Measurements from ENCODE around the gene SLAMF9. TPM values are rescaled to one million over a fixed set of nuclear protein-coding genes. Genes with fewer than 3 reads are reported as not detected.

The SLAMF9 gene
- total RNA-seq, 1 donor from 2014 or later = not detected

DNA sequence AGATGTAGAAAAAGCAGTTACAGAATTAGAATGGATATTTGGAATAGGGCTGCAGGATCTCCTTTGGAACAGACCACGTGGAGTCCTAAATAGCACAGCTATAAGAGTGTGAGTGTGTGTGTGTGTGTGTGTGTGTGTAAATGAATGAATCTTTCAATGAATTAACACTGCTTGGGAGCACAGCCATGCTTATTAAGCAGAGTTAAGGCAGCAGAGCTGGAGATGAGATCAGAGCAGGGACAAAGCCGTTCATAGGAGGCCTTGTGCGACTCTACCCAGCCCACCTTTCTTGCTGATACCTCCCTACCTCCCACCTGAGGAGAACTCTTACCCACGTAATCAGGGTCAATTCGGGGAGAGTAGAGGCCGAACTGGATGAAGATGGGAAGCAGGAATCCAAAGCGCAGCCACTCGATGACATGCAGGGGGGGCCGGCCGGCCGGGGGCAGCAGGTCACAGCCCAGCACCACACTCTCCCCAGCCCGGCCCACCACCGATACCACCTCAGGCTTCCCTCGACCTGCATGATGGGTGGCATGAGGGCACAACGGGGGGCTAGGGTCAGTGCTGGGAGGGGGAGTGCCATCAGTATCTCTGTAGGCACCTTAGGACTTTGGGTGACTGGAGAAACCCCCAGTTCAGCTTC lies 11.3 kb downstream of the SLAMF9 start:
- no peaks in the 10 kb centered on the region for H3K36me3 ChIP-seq (ENCODE audit: control insufficient read depth in 3 of 3, insufficient read depth in 3 of 3, low read length in 3 of 3)
- no peak overlapping the region for H3K4me3 ChIP-seq (ENCODE audit: low read length in 3 of 3)
- no peak overlapping the region for H3K27ac ChIP-seq (ENCODE audit: low read depth, low read length)
- peaks cover 31 to 44% (median 35%) of the 10 kb centered on the region in 3 donors for H3K27me3 ChIP-seq (ENCODE audit: control insufficient read depth in 3 of 3, insufficient read depth in 3 of 3, low read length in 3 of 3)
- H3K9me3 ChIP-seq (ENCODE audit: control insufficient read depth in 3 of 3, low read length in 3 of 3) = no peaks in the 10 kb centered on the region
- peaks cover 10 to 11% (median 11%) of the 10 kb centered on the region in 3 donors for H3K4me1 ChIP-seq (ENCODE audit: control insufficient read depth in 3 of 3, insufficient read depth in 3 of 3, low read length in 3 of 3)
- no peak overlapping the region for H3K9ac ChIP-seq (ENCODE audit: low read depth in 1 of 3, low read length in 3 of 3)

DNA sequence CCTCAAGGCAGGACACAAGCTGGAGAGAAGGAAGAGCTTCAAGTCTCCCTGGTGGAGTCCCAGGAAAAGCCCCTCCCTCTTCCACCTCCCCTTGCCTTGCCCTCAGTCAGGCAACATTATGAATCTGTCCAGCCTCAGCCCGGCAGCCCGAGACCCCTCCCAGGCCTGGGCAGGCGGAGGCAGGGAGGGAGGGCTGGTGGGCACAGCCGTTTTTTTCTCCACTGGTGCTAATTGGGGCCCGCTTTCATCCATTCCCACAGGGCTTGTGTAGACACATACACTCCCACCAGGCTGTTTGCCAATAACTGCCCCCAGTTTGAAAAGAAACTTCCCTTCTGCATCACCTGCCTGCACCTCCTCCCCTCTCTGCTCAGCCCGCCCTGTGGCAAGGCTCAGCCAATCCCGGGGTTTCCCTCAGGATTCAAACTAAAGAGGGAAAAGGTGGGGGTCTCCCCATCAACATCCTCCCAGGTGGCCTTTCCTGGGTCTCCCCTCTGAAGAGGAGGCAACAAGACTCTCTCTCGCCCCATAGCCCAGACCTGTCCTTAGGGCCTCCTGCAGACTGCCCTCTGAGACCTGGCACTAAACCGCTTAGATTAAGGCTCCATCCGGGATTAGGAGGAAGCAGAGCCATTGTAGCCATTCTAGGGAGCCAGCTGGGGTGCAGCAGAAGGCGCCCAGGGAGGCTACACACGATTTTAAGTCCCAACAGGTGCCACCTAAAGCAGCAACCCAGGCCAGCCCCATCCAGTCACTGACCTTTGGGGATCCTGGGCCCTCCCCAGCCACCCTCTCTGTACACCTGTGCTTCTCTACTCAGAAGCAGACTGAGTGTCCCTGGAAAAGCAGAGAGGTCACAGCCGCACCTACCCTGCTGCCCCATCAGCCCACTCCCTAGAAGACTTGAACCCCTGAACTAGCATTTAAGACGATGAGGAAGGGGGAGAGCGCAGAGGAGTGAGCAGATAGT lies 12.2 kb downstream of the SLAMF9 start:
- Histone ChIP-seq H3K4me3 (ENCODE audit: low read length in 3 of 3) (no peak overlapping the region), H3K27me3 (ENCODE audit: control insufficient read depth in 3 of 3, insufficient read depth in 3 of 3, low read length in 3 of 3) (peaks cover 35 to 50% (median 36%) of the 10 kb centered on the region in 3 donors), H3K36me3 (ENCODE audit: control insufficient read depth in 3 of 3, insufficient read depth in 3 of 3, low read length in 3 of 3) (no peaks in the 10 kb centered on the region), H3K4me1 (ENCODE audit: control insufficient read depth in 3 of 3, insufficient read depth in 3 of 3, low read length in 3 of 3) (peaks cover 11% of the 10 kb centered on the region in 3 donors), H3K27ac (ENCODE audit: low read depth, low read length) (no peak overlapping the region), H3K9ac (ENCODE audit: low read depth in 1 of 3, low read length in 3 of 3) (no peak overlapping the region), H3K9me3 (ENCODE audit: control insufficient read depth in 3 of 3, low read length in 3 of 3) (no peaks in the 10 kb centered on the region)

GRCh38 chr1:159941141-159941540 lies 12.9 kb downstream of the SLAMF9 start:
- Histone ChIP-seq H3K4me3 (ENCODE audit: low read length in 3 of 3) (no peak overlapping the region), H3K27me3 (ENCODE audit: control insufficient read depth in 3 of 3, insufficient read depth in 3 of 3, low read length in 3 of 3) (peaks cover 35 to 54% (median 36%) of the 10 kb centered on the region in 3 donors), H3K27ac (ENCODE audit: low read depth, low read length) (no peak overlapping the region), H3K9me3 (ENCODE audit: control insufficient read depth in 3 of 3, low read length in 3 of 3) (no peaks in the 10 kb centered on the region), H3K4me1 (ENCODE audit: control insufficient read depth in 3 of 3, insufficient read depth in 3 of 3, low read length in 3 of 3) (peaks cover 16 to 18% (median 17%) of the 10 kb centered on the region in 3 donors), H3K9ac (ENCODE audit: low read depth in 1 of 3, low read length in 3 of 3) (no peak overlapping the region), H3K36me3 (ENCODE audit: control insufficient read depth in 3 of 3, insufficient read depth in 3 of 3, low read length in 3 of 3) (no peaks in the 10 kb centered on the region)

DNA sequence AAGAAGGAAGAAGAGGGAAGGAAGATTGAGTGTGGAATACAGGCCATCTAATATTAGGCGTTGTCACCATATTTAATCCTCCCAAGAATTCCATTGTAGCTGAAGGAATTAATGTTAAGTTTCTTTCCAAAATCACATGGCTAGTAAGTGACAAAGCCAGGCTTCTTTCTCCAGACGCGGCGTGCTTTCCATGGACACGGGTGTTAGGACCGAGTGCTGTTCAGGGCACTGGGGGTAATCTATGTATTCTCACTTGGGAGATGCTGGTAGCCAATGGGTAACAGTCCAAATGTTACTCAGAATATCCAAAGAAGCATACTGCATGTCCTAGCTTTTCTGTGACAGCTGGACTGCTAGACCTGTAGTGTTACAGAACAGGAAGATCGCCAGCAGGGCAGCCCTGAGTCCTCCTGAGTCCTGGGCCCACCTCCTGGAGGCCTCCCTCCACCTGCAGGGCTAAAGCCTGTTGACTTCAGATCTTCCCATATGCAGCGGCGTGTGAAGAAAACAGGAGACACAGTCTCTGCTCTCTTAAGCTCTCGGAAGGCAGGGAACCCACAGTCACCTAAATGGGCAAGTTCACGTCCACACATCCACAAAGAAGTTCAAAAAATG lies 13.9 kb downstream of the SLAMF9 start:
- Histone ChIP-seq H3K4me3 (ENCODE audit: low read length in 3 of 3) (no peak overlapping the region), H3K4me1 (ENCODE audit: control insufficient read depth in 3 of 3, insufficient read depth in 3 of 3, low read length in 3 of 3) (peaks cover 6 to 10% (median 9%) of the 10 kb centered on the region in 3 donors), H3K27me3 (ENCODE audit: control insufficient read depth in 3 of 3, insufficient read depth in 3 of 3, low read length in 3 of 3) (peaks cover 34 to 51% (median 36%) of the 10 kb centered on the region in 3 donors), H3K9ac (ENCODE audit: low read depth in 1 of 3, low read length in 3 of 3) (no peak overlapping the region), H3K27ac (ENCODE audit: low read depth, low read length) (no peak overlapping the region), H3K9me3 (ENCODE audit: control insufficient read depth in 3 of 3, low read length in 3 of 3) (no peaks in the 10 kb centered on the region), H3K36me3 (ENCODE audit: control insufficient read depth in 3 of 3, insufficient read depth in 3 of 3, low read length in 3 of 3) (no peaks in the 10 kb centered on the region)

DNA sequence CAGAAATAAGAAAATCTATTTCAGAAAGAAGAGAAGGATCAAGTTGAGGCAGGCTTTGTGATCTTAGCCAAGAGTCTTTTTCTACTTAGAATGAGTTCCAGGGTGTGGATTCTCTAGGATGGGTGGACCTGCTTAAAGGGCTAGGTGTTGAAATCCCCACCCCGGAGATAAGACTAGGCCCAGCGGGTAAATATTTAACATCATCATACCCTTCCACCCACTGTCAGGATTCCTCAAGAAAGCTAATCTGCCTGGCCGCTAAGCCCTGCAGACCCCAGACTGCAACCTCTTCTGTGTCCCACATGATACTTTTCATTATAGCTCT lies 14.4 kb downstream of the SLAMF9 start:
- H3K4me3 ChIP-seq (ENCODE audit: low read length in 3 of 3) = no peak overlapping the region
- no peaks in the 10 kb centered on the region for H3K36me3 ChIP-seq (ENCODE audit: control insufficient read depth in 3 of 3, insufficient read depth in 3 of 3, low read length in 3 of 3)
- H3K4me1 ChIP-seq (ENCODE audit: control insufficient read depth in 3 of 3, insufficient read depth in 3 of 3, low read length in 3 of 3) = peaks cover 5 to 9% (median 8%) of the 10 kb centered on the region in 3 donors
- H3K27ac ChIP-seq (ENCODE audit: low read depth, low read length) = no peak overlapping the region
- no peaks in the 10 kb centered on the region for H3K9me3 ChIP-seq (ENCODE audit: control insufficient read depth in 3 of 3, low read length in 3 of 3)
- peaks cover 29 to 47% (median 34%) of the 10 kb centered on the region in 3 donors for H3K27me3 ChIP-seq (ENCODE audit: control insufficient read depth in 3 of 3, insufficient read depth in 3 of 3, low read length in 3 of 3)
- H3K9ac ChIP-seq (ENCODE audit: low read depth in 1 of 3, low read length in 3 of 3) = no peak overlapping the region

DNA sequence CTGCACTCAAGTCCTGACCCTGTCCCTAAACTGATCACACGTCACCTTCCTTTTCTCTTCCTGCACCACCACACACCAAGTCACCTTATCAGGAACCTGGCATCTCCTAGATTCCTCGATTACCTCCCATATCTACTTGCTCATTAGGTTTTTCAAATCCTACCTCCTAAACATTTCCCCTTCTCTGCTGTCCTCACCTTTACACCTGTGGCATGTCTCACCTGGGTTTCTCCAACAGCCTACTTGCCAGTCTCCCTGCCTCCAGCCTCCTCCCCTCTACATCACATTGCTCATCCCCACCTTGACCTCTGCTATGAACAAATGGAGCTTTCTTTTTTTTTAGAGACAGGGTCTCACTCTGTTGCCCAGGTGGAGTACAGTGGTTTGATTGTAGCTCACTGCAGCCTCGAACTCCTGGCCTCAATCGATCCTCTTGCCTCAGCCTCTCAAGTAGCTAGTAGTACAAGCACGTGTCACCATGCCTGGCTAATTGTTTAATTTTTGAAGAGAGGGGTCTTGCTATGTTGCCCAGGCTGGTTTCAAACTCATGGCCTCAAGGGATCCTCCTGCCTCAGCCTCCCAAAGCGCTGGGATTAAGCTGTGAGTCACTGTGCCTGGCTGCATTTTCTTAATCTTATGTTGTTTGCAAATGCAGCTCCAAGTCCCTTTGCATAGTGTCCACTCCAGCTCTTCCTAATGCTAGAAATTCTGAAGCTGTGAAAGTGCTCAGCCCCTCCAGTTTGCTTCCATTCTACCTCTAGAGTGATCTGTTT lies 14.9 kb downstream of the SLAMF9 start:
- peaks cover 5 to 9% (median 8%) of the 10 kb centered on the region in 3 donors for H3K4me1 ChIP-seq (ENCODE audit: control insufficient read depth in 3 of 3, insufficient read depth in 3 of 3, low read length in 3 of 3)
- H3K27me3 ChIP-seq (ENCODE audit: control insufficient read depth in 3 of 3, insufficient read depth in 3 of 3, low read length in 3 of 3) = peaks cover 24 to 42% (median 32%) of the 10 kb centered on the region in 3 donors
- H3K9ac ChIP-seq (ENCODE audit: low read depth in 1 of 3, low read length in 3 of 3) = no peak overlapping the region
- no peaks in the 10 kb centered on the region for H3K36me3 ChIP-seq (ENCODE audit: control insufficient read depth in 3 of 3, insufficient read depth in 3 of 3, low read length in 3 of 3)
- no peak overlapping the region for H3K4me3 ChIP-seq (ENCODE audit: low read length in 3 of 3)
- H3K9me3 ChIP-seq (ENCODE audit: control insufficient read depth in 3 of 3, low read length in 3 of 3) = no peaks in the 10 kb centered on the region
- no peak overlapping the region for H3K27ac ChIP-seq (ENCODE audit: low read depth, low read length)

- H3K36me3 ChIP-seq (ENCODE audit: control insufficient read depth in 3 of 3, insufficient read depth in 3 of 3, low read length in 3 of 3) = no peaks in the 10 kb centered on the region
- no peak overlapping the region for H3K4me3 ChIP-seq (ENCODE audit: low read length in 3 of 3)
- H3K4me1 ChIP-seq (ENCODE audit: control insufficient read depth in 3 of 3, insufficient read depth in 3 of 3, low read length in 3 of 3) = peaks cover 5 to 9% (median 8%) of the 10 kb centered on the region in 3 donors
- H3K27ac ChIP-seq (ENCODE audit: low read depth, low read length) = no peak overlapping the region
- H3K9me3 ChIP-seq (ENCODE audit: control insufficient read depth in 3 of 3, low read length in 3 of 3) = no peaks in the 10 kb centered on the region
- no peak overlapping the region for H3K9ac ChIP-seq (ENCODE audit: low read depth in 1 of 3, low read length in 3 of 3)
- H3K27me3 ChIP-seq (ENCODE audit: control insufficient read depth in 3 of 3, insufficient read depth in 3 of 3, low read length in 3 of 3) = peaks cover 17 to 35% (median 24%) of the 10 kb centered on the region in 3 donors
These were observed 15.7 kb downstream of the SLAMF9 start for GRCh38 chr1:159938211-159938852.

- Histone ChIP-seq H3K9me3 (ENCODE audit: control insufficient read depth in 3 of 3, low read length in 3 of 3) (no peaks in the 10 kb centered on the region), H3K27ac (ENCODE audit: low read depth, low read length) (no peak overlapping the region), H3K9ac (ENCODE audit: low read depth in 1 of 3, low read length in 3 of 3) (no peak overlapping the region), H3K4me1 (ENCODE audit: control insufficient read depth in 3 of 3, insufficient read depth in 3 of 3, low read length in 3 of 3) (peaks cover 5 to 9% (median 8%) of the 10 kb centered on the region in 3 donors), H3K36me3 (ENCODE audit: control insufficient read depth in 3 of 3, insufficient read depth in 3 of 3, low read length in 3 of 3) (no peaks in the 10 kb centered on the region), H3K4me3 (ENCODE audit: low read length in 3 of 3) (no peak overlapping the region), H3K27me3 (ENCODE audit: control insufficient read depth in 3 of 3, insufficient read depth in 3 of 3, low read length in 3 of 3) (peaks cover 11 to 24% (median 13%) of the 10 kb centered on the region in 3 donors)
These were observed 16.8 kb downstream of the SLAMF9 start for GRCh38 chr1:159937054-159937750.

Measured in skeletal muscle tissue (tissue), 4 donors.